Activated CD8-positive, alpha-beta memory T cell treated with anti-CD3 and anti-CD28 coated beads for 24 hours (primary cell): ENCODE results near the gene OXSM.

Experiments
- DNase-seq: peaks from one replicate; pipeline ENCODE4 v3.0.0-alpha.2; 2020

The OXSM gene

GRCh38 chr3:25812644-25813043 lies 22.8 kb downstream of the OXSM start:
- DNase-seq = no peak

DNA sequence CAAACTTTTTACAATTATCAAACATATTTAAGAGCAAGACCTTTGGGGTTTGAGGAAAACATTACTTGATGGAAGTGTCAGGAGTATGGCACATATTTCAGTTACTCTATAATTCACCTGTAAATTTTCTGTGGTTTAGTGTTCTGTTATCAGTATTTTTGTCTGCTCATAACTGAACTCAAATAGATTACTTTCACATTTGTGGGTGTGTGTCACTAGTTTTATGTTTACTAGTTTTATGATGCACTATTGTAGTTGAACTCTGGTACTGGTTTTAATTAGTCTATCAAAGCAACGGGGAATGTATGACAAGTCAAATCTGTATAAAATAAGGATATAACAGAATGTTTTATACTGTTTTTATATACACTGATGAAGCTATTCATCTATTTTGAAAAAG lies 27.2 kb downstream of the OXSM start:
- no peak for DNase-seq

DNA sequence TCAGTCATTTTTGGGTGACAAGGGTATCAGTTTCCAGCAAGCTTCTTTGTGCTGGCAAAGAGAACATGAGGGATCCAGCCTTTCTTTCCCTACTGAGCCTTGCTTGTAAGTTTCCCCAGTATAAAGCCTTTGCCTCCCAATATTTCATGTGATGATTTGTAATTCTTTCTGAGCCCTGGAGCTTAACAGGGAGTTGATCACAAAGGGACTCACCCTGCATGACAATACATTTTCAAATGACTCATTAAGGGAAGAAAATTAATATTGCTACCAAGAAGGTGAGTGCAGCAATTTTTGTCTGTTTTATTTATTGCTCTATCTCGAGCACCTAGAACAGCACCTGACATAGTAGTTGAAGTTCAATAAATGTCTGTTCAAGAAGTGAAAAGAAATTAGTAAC lies 27.7 kb downstream of the OXSM start:
- DNase-seq = no peak

- DNase-seq = no peak
Measured at GRCh38 chr3:25818335-25818734, 28.4 kb downstream of the OXSM start.

- no peak for DNase-seq
Measured at GRCh38 chr3:25820366-25820765, 30.5 kb downstream of the OXSM start.

- DNase-seq = no peak
Measured at GRCh38 chr3:25820816-25821486, 31.1 kb downstream of the OXSM start.

- DNase-seq = no peak
Measured at GRCh38 chr3:25821746-25822573, 32.1 kb downstream of the OXSM start.

DNA sequence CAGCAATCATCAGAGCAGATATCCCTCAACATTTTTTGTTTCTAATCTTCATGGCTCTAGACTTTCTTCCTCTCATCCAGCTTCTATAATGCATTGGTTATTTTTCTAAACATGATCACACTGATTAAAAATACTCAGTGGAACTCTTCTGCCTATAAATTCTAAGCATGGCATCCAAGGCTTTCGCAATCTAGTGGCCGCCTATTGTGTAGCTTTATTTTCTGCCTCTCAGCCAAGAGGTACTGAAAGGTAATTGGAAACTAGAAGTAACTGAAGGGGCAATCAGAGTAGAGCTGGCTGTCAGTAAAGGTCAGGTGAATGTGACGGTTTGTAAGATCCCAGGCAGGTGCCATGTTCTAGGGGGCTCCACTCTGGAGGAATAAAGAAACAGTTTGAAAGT lies 33.4 kb downstream of the OXSM start:
- DNase-seq = no peak

GRCh38 chr3:25826510-25826909 lies 36.6 kb downstream of the OXSM start:
- no peak for DNase-seq

- DNase-seq = no peak
Measured at GRCh38 chr3:25830373-25831280, 40.7 kb downstream of the OXSM start.

DNA sequence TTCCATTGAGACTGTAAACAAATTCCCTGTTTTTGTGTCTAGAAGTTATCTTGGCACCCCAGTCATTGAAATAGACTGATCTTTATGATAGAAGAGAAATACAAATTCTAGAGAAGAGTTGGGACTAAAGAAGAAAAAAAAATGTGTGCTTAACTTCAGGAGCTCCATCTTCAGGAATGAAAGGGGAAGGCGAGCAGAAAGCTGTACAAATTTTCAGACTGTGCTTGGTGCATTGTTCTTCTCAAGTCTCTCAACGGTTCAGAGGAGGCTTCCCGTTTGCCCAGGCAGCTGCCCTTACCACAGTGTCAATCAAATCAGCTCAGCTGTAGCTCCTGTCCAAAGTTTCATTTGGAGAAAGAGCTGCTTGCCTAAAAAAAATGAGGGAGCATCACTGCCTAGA lies 41.7 kb downstream of the OXSM start:
- DNase-seq = no peak

- no peak for DNase-seq
Measured at GRCh38 chr3:25834346-25834745, 44.5 kb downstream of the OXSM start.

- no peak for DNase-seq
Measured at GRCh38 chr3:25836579-25836978, 46.7 kb downstream of the OXSM start.

- DNase-seq = no peak
Measured at GRCh38 chr3:25837038-25837437, 47.1 kb downstream of the OXSM start.

DNA sequence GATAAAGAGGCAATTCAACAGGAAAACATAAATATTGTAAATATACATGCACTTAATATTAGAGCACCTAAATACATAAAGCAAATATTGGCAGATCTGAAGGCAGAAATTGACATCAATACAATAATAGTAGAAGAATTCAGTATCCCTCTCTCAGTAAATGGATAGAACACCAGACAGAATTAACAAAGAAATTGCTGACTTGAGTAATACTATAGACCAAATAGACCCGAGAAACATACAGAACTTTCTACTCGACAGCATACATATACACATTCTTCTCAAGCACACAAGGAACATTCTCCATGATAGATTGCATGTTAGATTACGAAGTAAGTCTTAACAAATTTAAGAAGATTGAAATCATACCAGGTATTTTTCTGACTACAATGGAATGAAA lies 50.2 kb downstream of the OXSM start:
- no peak for DNase-seq

DNA sequence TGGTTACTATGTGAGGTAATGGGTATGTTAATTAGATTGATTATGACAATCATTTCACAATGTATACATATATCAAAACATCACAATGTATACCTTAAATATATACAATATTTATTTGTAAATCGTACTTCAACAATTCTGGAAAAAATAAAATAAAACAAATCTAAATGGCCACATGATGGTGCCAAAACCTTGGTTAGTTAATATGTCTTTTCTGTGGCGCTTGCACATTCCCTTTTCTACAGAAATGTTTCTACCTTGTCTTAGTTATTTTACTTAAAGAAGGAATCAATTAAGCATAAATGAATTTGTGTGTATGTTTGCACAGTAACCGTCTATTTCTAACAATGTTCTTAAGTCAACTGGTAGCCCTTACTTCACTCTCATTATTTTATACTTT lies 53.4 kb downstream of the OXSM start:
- DNase-seq = no peak
